K562 (cell line): ENCODE measurements around the gene RNF20. TPM values are rescaled to one million over a fixed set of nuclear protein-coding genes. Genes with fewer than 3 reads are reported as not detected.

Experiments used
- ATAC-seq: fragments of 200-7000 bp; cut with Tn5 transposase; 3 replicates; pipeline ENCODE4 v1.9.1; 2020; ENCODE audit warnings: moderate library complexity
- BruUV-seq: library from RNA; stranded (reverse); fragments of 400-500 nt; replicated peaks from 2 replicates; lab custom pipeline; 2021; lab: Mats Ljungman, UMichigan
- CTCF ChIA-PET: fragments of 300-600 bp; formaldehyde crosslinking; extraction: SDS; loops from one replicate; lab custom pipeline; 2021; ENCODE audit warnings: low intra/inter-chr PET ratio; lab: Yijun Ruan, JAX
- POLR2A ChIA-PET: fragments of 300-600, 350-650 bp; sonication (Branson Sonifier 250); formaldehyde crosslinking; extraction: SDS; loops from one replicate; lab custom pipeline; 2021; ENCODE audit warnings: antibody characterized with exemption, inconsistent platforms; lab: Yijun Ruan, JAX
- DNase-seq, 4 experiments: peaks; one replicate each; pipeline versions ENCODE4 v3.0.0 to v3.0.0-alpha.2; 2011 to 2018; ENCODE audit warnings: low spot score in 3 of 4, mixed read lengths in 3 of 4; ENCODE audit errors: extremely low read depth in 1 of 4
- FAIRE-seq: peaks from 2 replicates; lab custom pipeline; 2011; peaks lifted over from hg19 to GRCh38; lab: Jason Lieb, UNC
- H2AFZ ChIP-seq: 2 replicates; pipeline ENCODE4 v1.6.0; 2011; ENCODE audit warnings: low read depth, low read length, control low read depth, inconsistent platforms
- H3K27ac ChIP-seq: fragments of 200-600 bp; 3 replicates; pipeline ENCODE4 v1.8.0; 2011; ENCODE audit warnings: low read depth, mild to moderate bottlenecking, control low read depth, inconsistent platforms, low read length, moderate library complexity, mixed read lengths; ENCODE audit errors: extremely low read depth
- H3K27me3 ChIP-seq, 2 experiments: fragments of 300-600 bp in 1 of 2; 2 replicates in 1 of 2; 3 replicates in 1 of 2; pipeline versions ENCODE4 v1.6.0 to v1.8.0; 2011; ENCODE audit warnings: inconsistent platforms in 2 of 2, low read length in 2 of 2, mild to moderate bottlenecking in 1 of 2, mixed read lengths in 1 of 2, moderate library complexity in 1 of 2; ENCODE audit not compliant: control insufficient read depth in 2 of 2, insufficient read depth in 2 of 2
- H3K36me3 ChIP-seq: fragments of 300-600 bp; 3 replicates; pipeline ENCODE4 v1.8.0; 2011; ENCODE audit warnings: mild to moderate bottlenecking, low read length, inconsistent platforms; ENCODE audit not compliant: control insufficient read depth, insufficient read depth
- H3K4me1 ChIP-seq, 2 experiments: fragments of 200-600 bp in 1 of 2; replicated peaks in 1 of 2; 2 replicates in 1 of 2; 3 replicates in 1 of 2; pipeline versions ENCODE4 v1.5.1 to v1.8.0; 2011; ENCODE audit warnings: inconsistent platforms in 2 of 2, low read length in 2 of 2, mild to moderate bottlenecking in 1 of 2, mixed read lengths in 1 of 2, moderate library complexity in 1 of 2; ENCODE audit not compliant: control insufficient read depth in 2 of 2, insufficient read depth in 2 of 2
- H3K4me2 ChIP-seq: 2 replicates; pipeline ENCODE4 v1.6.1; 2011; ENCODE audit warnings: low read length, control low read depth, inconsistent platforms, mixed read lengths; ENCODE audit not compliant: insufficient read depth
- H3K4me3 ChIP-seq: fragments of 200-600 bp; sonication (generic), shearing (Covaris generic); 2 replicates; pipeline ENCODE4 v1.5.1; 2016; ENCODE audit warnings: control low read depth, inconsistent platforms
- H3K79me2 ChIP-seq: fragments of 200-600 bp; 3 replicates; pipeline ENCODE4 v1.8.0; 2011; ENCODE audit warnings: low read length, inconsistent platforms; ENCODE audit not compliant: control insufficient read depth, insufficient read depth
- H3K9ac ChIP-seq, 2 experiments: 2 replicates each; pipeline versions ENCODE4 v1.6.0 to v1.6.1; 2011; ENCODE audit warnings: low read depth in 2 of 2, low read length in 2 of 2, control low read depth in 1 of 2, inconsistent platforms in 1 of 2, mild to moderate bottlenecking in 1 of 2, mixed read lengths in 1 of 2; ENCODE audit not compliant: insufficient read depth in 1 of 2
- H3K9me1 ChIP-seq: one replicate; pipeline ENCODE4 v1.6.0; 2011; ENCODE audit warnings: inconsistent platforms, mild to moderate bottlenecking, low read length, moderate library complexity; ENCODE audit not compliant: control insufficient read depth, insufficient read depth
- H3K9me3 ChIP-seq: replicated peaks from 2 replicates; pipeline ENCODE4 v1.5.1; 2011; ENCODE audit warnings: low read depth, low read length, inconsistent platforms; ENCODE audit not compliant: control insufficient read depth, insufficient read depth
- H4K20me1 ChIP-seq: replicated peaks from 2 replicates; pipeline ENCODE4 v1.6.1; 2011; ENCODE audit warnings: low read length, inconsistent platforms, mixed read lengths; ENCODE audit not compliant: control insufficient read depth, insufficient read depth
- CHCHD3 ChIP-seq: fragments of 250-450 bp; sonication (Bioruptor Pico); IDR thresholded peaks from 2 replicates; pipeline ENCODE4 v2.1.2; 2022; ENCODE audit warnings: mild to moderate bottlenecking
- REST ChIP-seq, 2 experiments: fragments of 450-650 bp; formaldehyde crosslinking in 1 of 2; IDR thresholded peaks; 2 replicates each; pipeline versions ENCODE4 v1.4.0 to v1.6.1; 2014 to 2020; ENCODE audit warnings: mild to moderate bottlenecking in 2 of 2, borderline replicate concordance in 1 of 2, low read depth in 1 of 2
- SMC3 ChIP-seq: conservative IDR thresholded peaks from 2 replicates; pipeline ENCODE4 v1.6.1; 2011; ENCODE audit warnings: low read depth, low read length, improper control_type of control experiment; ENCODE audit not compliant: insufficient read depth
- WGBS: fragments of 100-300 bp; shearing (Covaris generic); methylation state at CpG from one replicate; pipeline ENCODE4 v1.1.6; 2016; ENCODE audit warnings: low coverage, mixed read lengths; ENCODE audit not compliant: insufficient coverage; ENCODE audit errors: missing lambda C conversion rate; 5-methylcytosine and 5-hydroxymethylcytosine counted together
- in situ Hi-C: fragments of 300-500 bp; cut with MboI; formaldehyde crosslinking; loops from 4 replicates; pipeline ENCODE4 v1.15.0; 2018; ENCODE audit warnings: inconsistent platforms, mixed read lengths
- intact Hi-C: fragments of 100-400 bp; cut with micrococcal nuclease; formaldehyde crosslinking; loops from 2 replicates; pipeline ENCODE4 v1.14.2; 2022
- polyA plus RNA-seq, 8 experiments: library from polyadenylated mRNA; depleted of rRNA in 4 of 8; stranded (reverse) in 5 of 8; unstranded in 3 of 8; fragments of >200 nt; fragmentation: Nextera tagmentation in 2 of 8; fragmentation: Illumina TruSeq in 1 of 8; extraction: Ambion mirVana in 2 of 8; extraction: Trizol in 1 of 8; gene quantifications; 2 replicates each; pipeline versions ENCODE4 v1.2.1 to v1.2.3, GENCODE V29; 2011 to 2014; ENCODE audit warnings: inconsistent platforms in 1 of 8, missing spikeins in 1 of 8
- total RNA-seq, 7 experiments: library from RNA; depleted of rRNA in 6 of 7; stranded (reverse); fragments of >200 nt in 6 of 7; fragmentation: Illumina TruSeq in 2 of 7; extraction: Trizol in 2 of 7; gene quantifications; 2 replicates each; pipeline versions ENCODE4 v1.2.1 to v1.2.3, GENCODE V29; 2011 to 2021; ENCODE audit warnings: low replicate concordance in 1 of 7
- TF ChIP-seq, protein P1 (sequence below): sonication (generic); IDR thresholded peaks from 2 replicates; pipeline ENCODE4 v1.6.1; 2016
- TF ChIP-seq, protein P2 (sequence below): sonication (generic); formaldehyde crosslinking; IDR thresholded peaks from 2 replicates; pipeline ENCODE4 v1.4.0; 2020; ENCODE audit warnings: mild to moderate bottlenecking, missing genetic modification reagents
- TF ChIP-seq, protein P3 (sequence below): fragments of 450-650 bp; IDR thresholded peaks from 2 replicates; pipeline ENCODE4 v1.6.1; 2016

RNF20 gene
- total and polyA plus RNA-seq, 9 of the 15 experiments (the other 6 are each of a cell fraction or from before 2014, with no cell fraction given): 5.5 to 25.0 (median 22.1) TPM

DNA sequence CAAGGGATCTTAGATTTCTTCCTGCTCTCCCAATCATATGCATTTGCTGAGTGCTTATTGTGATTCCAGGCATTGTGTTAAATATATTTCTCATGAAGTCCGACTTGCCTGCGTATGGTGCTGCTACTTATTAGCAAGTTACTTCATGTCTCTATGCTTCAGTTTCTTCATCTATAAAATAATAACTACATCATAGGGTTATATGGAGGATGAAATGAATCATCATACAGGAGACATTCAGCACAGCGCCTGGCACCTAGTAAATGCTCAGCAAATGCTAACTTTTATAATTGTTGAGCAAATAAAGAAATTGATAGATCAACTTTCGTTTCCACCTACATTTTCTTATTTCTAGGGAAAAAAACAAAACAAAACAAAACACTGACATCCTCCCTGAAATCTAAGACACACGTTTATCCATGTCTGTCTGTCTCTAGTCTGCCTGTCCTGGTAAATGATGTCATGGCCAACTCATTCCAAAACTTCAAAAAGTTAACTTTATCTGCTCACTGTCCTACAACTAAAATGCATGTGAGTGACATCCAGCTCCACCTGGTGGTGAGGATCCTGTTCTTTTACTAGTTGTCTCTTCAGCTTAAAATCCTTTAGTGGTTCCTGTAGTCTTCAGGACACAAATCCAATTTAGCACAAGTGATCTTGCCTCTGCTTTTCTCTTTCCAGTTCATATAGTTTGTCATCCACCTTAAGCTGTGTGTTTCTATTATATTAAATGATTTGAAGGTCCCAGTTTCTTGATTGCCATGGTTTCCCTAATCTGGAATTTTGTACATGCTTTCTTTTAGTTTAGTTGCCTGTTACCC, 33.5 kb downstream of the RNF20 start:
- FAIRE-seq: peak; percentile 78
- 62% methylated on average over 5 of the region's 5 CpGs for WGBS
- Histone ChIP-seq H4K20me1 (no peaks in the 10 kb centered on the region), H3K27me3 (no peaks in the 10 kb centered on the region), H2AFZ (no peak overlapping the region), H3K36me3 (peaks cover 16% of the 10 kb centered on the region; the same call in 1 of the 3 replicates), H3K79me2 (no peaks in the 10 kb centered on the region), H3K9ac (no peak overlapping the region), H3K4me1 (peaks cover 17 to 27% of the 10 kb centered on the region in 2 experiments), H3K9me3 (no peaks in the 10 kb centered on the region), H3K27ac (no peak overlapping the region), H3K9me1 (no peaks in the 10 kb centered on the region), H3K4me3 (no peak overlapping the region), H3K4me2 (no peak overlapping the region)
- intact Hi-C loops: loop anchor here (1.0 kb wide), 1 partner anchor 118 kb away; no protein-coding TSS in a partner anchor
- ChIA-PET CTCF (interaction anchor here (1.4 kb wide), 1 partner anchor 118 kb away, joined by 7 read pairs; no protein-coding TSS in a partner anchor), POLR2A (no interaction called here)
- ATAC-seq: peak; percentile 74
- no TSS peak for BruUV-seq
- peak; percentile 34 to 64 (median 39) for DNase-seq
- in situ Hi-C loops: no loop called here
- TF ChIP-seq, protein P1, sequence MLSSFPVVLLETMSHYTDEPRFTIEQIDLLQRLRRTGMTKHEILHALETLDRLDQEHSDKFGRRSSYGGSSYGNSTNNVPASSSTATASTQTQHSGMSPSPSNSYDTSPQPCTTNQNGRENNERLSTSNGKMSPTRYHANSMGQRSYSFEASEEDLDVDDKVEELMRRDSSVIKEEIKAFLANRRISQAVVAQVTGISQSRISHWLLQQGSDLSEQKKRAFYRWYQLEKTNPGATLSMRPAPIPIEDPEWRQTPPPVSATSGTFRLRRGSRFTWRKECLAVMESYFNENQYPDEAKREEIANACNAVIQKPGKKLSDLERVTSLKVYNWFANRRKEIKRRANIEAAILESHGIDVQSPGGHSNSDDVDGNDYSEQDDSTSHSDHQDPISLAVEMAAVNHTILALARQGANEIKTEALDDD: peak; percentile 87
- TF ChIP-seq, protein P2, sequence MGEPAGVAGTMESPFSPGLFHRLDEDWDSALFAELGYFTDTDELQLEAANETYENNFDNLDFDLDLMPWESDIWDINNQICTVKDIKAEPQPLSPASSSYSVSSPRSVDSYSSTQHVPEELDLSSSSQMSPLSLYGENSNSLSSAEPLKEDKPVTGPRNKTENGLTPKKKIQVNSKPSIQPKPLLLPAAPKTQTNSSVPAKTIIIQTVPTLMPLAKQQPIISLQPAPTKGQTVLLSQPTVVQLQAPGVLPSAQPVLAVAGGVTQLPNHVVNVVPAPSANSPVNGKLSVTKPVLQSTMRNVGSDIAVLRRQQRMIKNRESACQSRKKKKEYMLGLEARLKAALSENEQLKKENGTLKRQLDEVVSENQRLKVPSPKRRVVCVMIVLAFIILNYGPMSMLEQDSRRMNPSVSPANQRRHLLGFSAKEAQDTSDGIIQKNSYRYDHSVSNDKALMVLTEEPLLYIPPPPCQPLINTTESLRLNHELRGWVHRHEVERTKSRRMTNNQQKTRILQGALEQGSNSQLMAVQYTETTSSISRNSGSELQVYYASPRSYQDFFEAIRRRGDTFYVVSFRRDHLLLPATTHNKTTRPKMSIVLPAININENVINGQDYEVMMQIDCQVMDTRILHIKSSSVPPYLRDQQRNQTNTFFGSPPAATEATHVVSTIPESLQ (CRISPR knock-in tag): no peak
- TF ChIP-seq REST (IDR thresholded peaks at IDR 0.05; ENCODE audit: borderline replicate concordance) (0 out of 2 replicates have a peak, but pooled peaks have one; percentile 8), REST (CRISPR knock-in tag; IDR thresholded peaks at IDR 0.05; ENCODE audit: low read depth) (no peak), SMC3 (peak; percentile 50; the same call in 1 of the 2 replicates), CHCHD3 (CRISPR knock-in tag) (no peak)
- TF ChIP-seq, protein P3, sequence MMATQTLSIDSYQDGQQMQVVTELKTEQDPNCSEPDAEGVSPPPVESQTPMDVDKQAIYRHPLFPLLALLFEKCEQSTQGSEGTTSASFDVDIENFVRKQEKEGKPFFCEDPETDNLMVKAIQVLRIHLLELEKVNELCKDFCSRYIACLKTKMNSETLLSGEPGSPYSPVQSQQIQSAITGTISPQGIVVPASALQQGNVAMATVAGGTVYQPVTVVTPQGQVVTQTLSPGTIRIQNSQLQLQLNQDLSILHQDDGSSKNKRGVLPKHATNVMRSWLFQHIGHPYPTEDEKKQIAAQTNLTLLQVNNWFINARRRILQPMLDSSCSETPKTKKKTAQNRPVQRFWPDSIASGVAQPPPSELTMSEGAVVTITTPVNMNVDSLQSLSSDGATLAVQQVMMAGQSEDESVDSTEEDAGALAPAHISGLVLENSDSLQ: peak; percentile 69
